ENCODE measurements around the gene PLN. TPM values are rescaled to one million over a fixed set of nuclear protein-coding genes. Genes with fewer than 3 reads are reported as not detected.

The PLN gene
- total RNA-seq, 4 donors from 2014 or later: 1.5 to 11.2 (median 5.3) TPM

GRCh38 chr6:118578617-118579016, 30.5 kb downstream of the PLN start:
- Histone ChIP-seq H3K36me3 (no peaks in the 10 kb centered on the region), H3K27ac (no peak overlapping the region), H3K9me3 (peaks cover 19% of the 10 kb centered on the region), H3K4me1 (no peaks in the 10 kb centered on the region), H3K4me3 (no peak overlapping the region), H3K27me3 (no peaks in the 10 kb centered on the region)
- 97% methylated on average over 12 of the region's 12 CpGs for WGBS
- no peak for DNase-seq (ENCODE audit: low spot score in 2 of 2)
- TF ChIP-seq POLR2AphosphoS5 (IDR thresholded peaks at IDR 0.05): no peak
- no peak for TF ChIP-seq EP300 (IDR thresholded peaks at IDR 0.05)
- TF ChIP-seq CTCF (IDR thresholded peaks at IDR 0.05): no peak
- TF ChIP-seq POLR2A (IDR thresholded peaks at IDR 0.05): no peak

- TF ChIP-seq POLR2AphosphoS5 (IDR thresholded peaks at IDR 0.05) (no peak), CTCF (IDR thresholded peaks at IDR 0.05) (no peak), EP300 (IDR thresholded peaks at IDR 0.05) (no peak), POLR2A (IDR thresholded peaks at IDR 0.05) (no peak)
- no peaks in the 10 kb centered on the region for H3K27me3 ChIP-seq
- 85% methylated on average over 2 of the region's 2 CpGs for WGBS
- no peak for DNase-seq (ENCODE audit: low spot score in 2 of 2)
- H3K9me3 ChIP-seq: peaks cover 10% of the 10 kb centered on the region
- H3K4me1 ChIP-seq: no peaks in the 10 kb centered on the region
- no peak overlapping the region for H3K4me3 ChIP-seq
- H3K27ac ChIP-seq: no peak overlapping the region
- no peaks in the 10 kb centered on the region for H3K36me3 ChIP-seq
Measured at GRCh38 chr6:118579786-118580185, 31.7 kb downstream of the PLN start.

DNA sequence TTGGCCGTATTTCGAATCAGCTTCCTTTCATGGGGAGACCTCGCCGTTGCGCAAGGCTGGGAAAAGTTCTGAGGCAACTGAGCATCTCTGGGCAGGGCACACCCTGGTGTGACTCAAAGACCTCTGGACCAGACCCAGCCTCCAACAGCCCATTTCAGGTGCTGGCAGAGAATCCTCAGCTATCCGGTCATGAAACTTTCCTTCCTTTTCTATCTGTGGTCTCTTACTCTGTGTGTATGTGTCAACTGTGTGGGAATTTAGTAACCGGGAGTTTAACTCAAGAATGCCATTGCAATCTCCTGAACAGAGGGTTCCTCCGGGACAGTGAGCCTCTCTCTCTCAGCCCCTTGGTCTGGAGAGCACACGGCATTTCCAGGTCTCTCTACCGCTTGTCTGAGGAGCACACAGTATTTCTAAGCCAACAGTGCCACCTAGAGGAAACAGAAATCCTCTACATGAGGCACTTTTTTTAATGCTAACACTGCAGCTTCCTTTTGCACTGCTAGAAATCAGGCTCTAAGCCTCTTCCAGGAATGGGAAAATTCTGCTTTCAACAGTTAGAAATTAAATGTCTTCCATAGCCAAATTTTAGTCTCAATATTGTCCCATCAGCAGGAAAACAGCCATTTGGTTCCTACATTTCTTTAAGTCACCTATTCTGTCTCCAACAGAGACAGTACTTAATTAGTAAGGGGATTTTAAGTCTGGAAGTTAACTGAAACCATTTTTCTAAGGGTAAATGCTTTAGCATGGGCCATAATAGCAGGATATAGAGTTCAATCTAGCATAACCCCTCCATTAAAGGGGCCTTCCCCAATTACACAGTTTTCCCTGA, 32.7 kb downstream of the PLN start:
- DNase-seq (ENCODE audit: low spot score in 2 of 2): peak in 1 of 2 donors; percentile 72
- H3K9me3 ChIP-seq: peaks cover 6% of the 10 kb centered on the region
- 51% methylated on average over 10 of the region's 10 CpGs for WGBS
- no peak overlapping the region for H3K4me3 ChIP-seq
- no peaks in the 10 kb centered on the region for H3K36me3 ChIP-seq
- H3K27me3 ChIP-seq: no peaks in the 10 kb centered on the region
- H3K27ac ChIP-seq: peak overlapping the region; percentile 43
- TF ChIP-seq CTCF (IDR thresholded peaks at IDR 0.05): peak; percentile 49
- no peak for TF ChIP-seq POLR2AphosphoS5 (IDR thresholded peaks at IDR 0.05)
- H3K4me1 ChIP-seq: no peaks in the 10 kb centered on the region

GRCh38 chr6:118581489-118581959, 33.4 kb downstream of the PLN start:
- DNase-seq (ENCODE audit: low spot score in 2 of 2): no peak
- WGBS: 82% methylated on average over 5 of the region's 5 CpGs
- H3K36me3 ChIP-seq: no peaks in the 10 kb centered on the region
- no peak overlapping the region for H3K4me3 ChIP-seq
- H3K27me3 ChIP-seq: no peaks in the 10 kb centered on the region
- peak overlapping the region; percentile 43 for H3K27ac ChIP-seq
- TF ChIP-seq EP300 (IDR thresholded peaks at IDR 0.05) (no peak), CTCF (IDR thresholded peaks at IDR 0.05) (no peak), POLR2A (IDR thresholded peaks at IDR 0.05) (no peak), POLR2AphosphoS5 (IDR thresholded peaks at IDR 0.05) (no peak)
- peaks cover 6% of the 10 kb centered on the region for H3K9me3 ChIP-seq
- H3K4me1 ChIP-seq: no peaks in the 10 kb centered on the region

DNA sequence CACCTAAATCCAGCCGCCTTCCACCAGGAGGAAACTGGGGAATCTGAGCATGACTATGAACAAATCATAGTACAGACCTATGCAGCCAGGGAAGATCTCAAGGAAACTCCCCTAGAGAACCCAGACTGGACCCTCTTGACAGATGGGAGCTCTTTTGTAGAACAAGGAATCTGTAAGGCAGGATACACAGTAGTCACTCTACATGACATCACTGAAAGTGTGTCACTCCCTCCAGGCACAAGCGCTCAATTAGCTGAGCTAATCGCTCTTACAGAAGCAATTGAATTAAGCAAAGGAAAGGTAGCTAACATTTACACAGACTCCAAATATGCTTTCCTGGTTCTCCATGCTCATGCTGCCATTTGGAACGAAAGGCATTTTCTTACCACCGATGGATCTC, 36.8 kb downstream of the PLN start:
- 94% methylated on average over 5 of the region's 5 CpGs for WGBS
- no peaks in the 10 kb centered on the region for H3K9me3 ChIP-seq
- no peak for DNase-seq (ENCODE audit: low spot score in 2 of 2)
- H3K27ac ChIP-seq: no peak overlapping the region
- no peak overlapping the region for H3K4me3 ChIP-seq
- no peaks in the 10 kb centered on the region for H3K36me3 ChIP-seq
- H3K4me1 ChIP-seq: no peaks in the 10 kb centered on the region
- no peak for TF ChIP-seq EP300 (IDR thresholded peaks at IDR 0.05)
- TF ChIP-seq CTCF (IDR thresholded peaks at IDR 0.05): no peak
- TF ChIP-seq POLR2A (IDR thresholded peaks at IDR 0.05): no peak
- no peak for TF ChIP-seq POLR2AphosphoS5 (IDR thresholded peaks at IDR 0.05)
- no peaks in the 10 kb centered on the region for H3K27me3 ChIP-seq

Data from suprapubic skin (tissue), 4 donors.